NCI-H2081 treated with DMSO at 0.1 percent for 48 hours (cell line): ENCODE measurements around the gene MAP6.
"Not testable (repeated sequence)": the region's sequence is repeated elsewhere in the genome, so short reads cannot be mapped to it uniquely, and the experiment has no call there.

Experiments used
- DNase-seq: peaks from one replicate; lab custom pipeline; 2025; lab: John Stamatoyannopoulos, UW

The MAP6 gene

GRCh38 chr11:75591966-75592365 lies 76.9 kb downstream of the MAP6 start:
- DNase-seq, result no peak

- no peak for DNase-seq
Measured at GRCh38 chr11:75591371-75591770, 77.5 kb downstream of the MAP6 start.

GRCh38 chr11:75589933-75590332 lies 78.9 kb downstream of the MAP6 start:
- DNase-seq, result no peak

- DNase-seq, result no peak
Measured at GRCh38 chr11:75589051-75589450, 79.8 kb downstream of the MAP6 start.

- no peak for DNase-seq
Measured at GRCh38 chr11:75588051-75588481, 80.8 kb downstream of the MAP6 start.

- no peak for DNase-seq
Measured at GRCh38 chr11:75586395-75586794, 82.4 kb downstream of the MAP6 start.

GRCh38 chr11:75585293-75585670 lies 83.6 kb downstream of the MAP6 start:
- DNase-seq, result no peak

- DNase-seq, result not testable (repeated sequence)
Measured at GRCh38 chr11:75584659-75585292, 84.1 kb downstream of the MAP6 start.

GRCh38 chr11:75583718-75584658 lies 84.8 kb downstream of the MAP6 start:
- DNase-seq, result no peak

- no peak for DNase-seq
Measured at GRCh38 chr11:75582895-75583717, 85.7 kb downstream of the MAP6 start.

- DNase-seq, result no peak
Measured at GRCh38 chr11:75582506-75582894, 86.3 kb downstream of the MAP6 start.

- DNase-seq, result no peak
Measured at GRCh38 chr11:75579841-75580240, 89.0 kb downstream of the MAP6 start.

- no peak for DNase-seq
Measured at GRCh38 chr11:75578977-75579376, 89.9 kb downstream of the MAP6 start.

- DNase-seq, result no peak
Measured at GRCh38 chr11:75577207-75577606, 91.6 kb downstream of the MAP6 start.

GRCh38 chr11:75576499-75576918 lies 92.3 kb downstream of the MAP6 start:
- DNase-seq, result no peak

- DNase-seq, result no peak
Measured at GRCh38 chr11:75576017-75576416, 92.8 kb downstream of the MAP6 start.

GRCh38 chr11:75574698-75575602 lies 93.9 kb downstream of the MAP6 start:
- DNase-seq, result no peak

- DNase-seq, result no peak
Measured at GRCh38 chr11:75572744-75573143, 96.1 kb downstream of the MAP6 start.

- no peak for DNase-seq
Measured at GRCh38 chr11:75571625-75572024, 97.2 kb downstream of the MAP6 start.

- no peak for DNase-seq
Measured at GRCh38 chr11:75570559-75571139, 98.2 kb downstream of the MAP6 start.

GRCh38 chr11:75568616-75569219 lies 100.1 kb downstream of the MAP6 start:
- no peak for DNase-seq
